K562 treated with DMSO at 1 percent for 12 hours (cell line): ENCODE data around the gene UBA3. TPM values are rescaled to one million over a fixed set of nuclear protein-coding genes. Genes with fewer than 3 reads are reported as not detected.

Source experiments
- total RNA-seq: library from RNA; unstranded; fragments of 300-600 nt; gene quantifications from 2 replicates; pipeline ENCODE4 v1.2.3, GENCODE V29; 2022; ENCODE audit not compliant: insufficient read depth

Gene UBA3
- 18.5 and 39.1 TPM in 2 replicates for total RNA-seq

DNA sequence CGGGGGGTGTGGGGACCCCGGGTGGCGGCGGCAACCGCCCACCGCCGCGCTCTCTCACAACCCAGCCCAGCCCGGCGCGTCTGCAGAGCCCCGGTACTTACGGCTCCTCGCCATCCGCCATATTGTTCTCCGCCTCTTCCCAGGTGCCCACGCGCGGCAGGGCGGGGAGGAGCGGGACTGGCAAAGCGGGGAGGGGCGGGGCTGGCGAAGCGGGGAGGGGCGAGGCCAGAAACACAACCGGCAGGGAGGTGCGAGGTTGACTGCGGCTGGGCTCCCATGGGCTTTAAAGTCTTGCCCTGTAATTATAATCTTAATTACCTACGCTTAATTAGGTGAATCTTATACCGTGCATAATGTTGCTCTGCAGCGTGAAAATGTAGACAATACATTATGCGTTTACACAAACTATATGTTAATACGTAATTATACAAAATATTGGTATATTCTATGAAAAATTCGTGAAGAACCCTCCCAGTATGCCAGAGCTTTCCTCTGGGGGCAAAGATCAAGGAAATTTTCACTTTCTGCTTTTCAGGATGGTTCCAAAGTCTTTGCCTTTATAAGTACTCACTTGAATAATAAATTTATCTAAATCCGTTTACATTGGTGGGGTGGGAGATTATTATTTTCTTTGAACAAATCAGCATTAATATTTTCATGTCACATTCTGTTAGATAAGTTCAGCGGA lies at the start of gene UBA3:
Gene UBA3 (minus strand): TSS at position 133 of the 688 bp plus-strand sequence. CDS start 12 bp downstream, at position 121.

DNA sequence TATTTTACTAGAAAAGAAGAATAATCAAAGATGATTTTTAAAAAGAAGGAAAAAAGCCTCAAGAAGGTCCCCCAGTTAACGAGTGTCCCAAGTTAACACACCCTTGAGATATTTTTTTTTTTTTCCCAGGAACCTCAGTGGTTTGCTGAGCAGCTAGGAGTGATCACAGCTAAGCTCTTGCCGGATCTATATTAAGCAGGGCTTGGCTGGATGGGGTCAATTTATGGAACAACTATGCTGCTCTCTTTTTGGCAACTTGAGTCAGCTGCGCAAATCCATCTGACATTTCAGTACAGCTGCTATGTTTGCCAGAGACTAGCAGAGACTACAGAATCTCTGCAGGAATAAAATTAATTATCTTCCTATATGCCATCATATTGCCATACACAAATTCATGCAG lies 42.2 kb upstream of the UBA3 start, which contains the start of gene LMOD3:
Gene LMOD3 (minus strand): TSS at position 193 of the 400 bp plus-strand sequence. CDS start 209 bp downstream, outside the sequence.

DNA sequence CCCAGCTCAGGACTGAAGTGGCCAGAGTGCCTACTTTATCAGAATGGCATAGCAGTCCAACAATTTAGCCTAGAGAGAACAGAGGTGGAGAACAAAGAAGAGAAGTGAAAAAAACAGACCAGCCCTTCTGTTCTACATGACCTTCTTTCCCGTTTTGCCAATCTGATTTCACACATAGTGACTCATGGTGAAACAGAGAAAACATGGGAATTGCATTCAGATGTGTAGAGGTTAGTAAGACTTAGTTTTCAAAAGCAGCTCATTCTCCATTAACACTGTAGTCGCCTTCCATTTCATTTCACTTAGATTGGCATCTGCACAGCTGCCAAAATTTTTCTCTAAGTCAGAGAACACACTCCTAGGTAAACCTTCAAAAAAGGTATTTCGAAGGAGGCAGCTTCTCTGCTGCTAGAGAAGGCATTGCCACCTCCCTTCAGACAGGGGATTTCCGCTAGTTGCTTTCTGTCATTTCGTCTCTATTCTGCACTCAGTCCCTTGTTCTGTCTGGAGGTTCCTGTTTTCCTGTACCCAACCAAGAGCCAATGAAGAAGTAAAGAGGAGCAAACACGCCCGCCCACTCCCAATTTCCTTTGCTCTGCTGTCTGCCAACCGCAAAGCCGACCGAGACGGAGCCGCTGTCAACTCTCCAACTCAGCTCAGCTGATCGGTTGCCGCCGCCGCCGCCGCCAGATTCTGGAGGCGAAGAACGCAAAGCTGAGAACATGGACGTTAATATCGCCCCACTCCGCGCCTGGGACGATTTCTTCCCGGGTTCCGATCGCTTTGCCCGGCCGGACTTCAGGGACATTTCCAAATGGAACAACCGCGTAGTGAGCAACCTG lies 4.4 kb upstream of the UBA3 start, which contains the start of gene ARL6IP5:
Gene ARL6IP5 (plus strand): TSS at position 612 of the 842 bp plus-strand sequence. CDS start 111 bp downstream, at position 723.

DNA sequence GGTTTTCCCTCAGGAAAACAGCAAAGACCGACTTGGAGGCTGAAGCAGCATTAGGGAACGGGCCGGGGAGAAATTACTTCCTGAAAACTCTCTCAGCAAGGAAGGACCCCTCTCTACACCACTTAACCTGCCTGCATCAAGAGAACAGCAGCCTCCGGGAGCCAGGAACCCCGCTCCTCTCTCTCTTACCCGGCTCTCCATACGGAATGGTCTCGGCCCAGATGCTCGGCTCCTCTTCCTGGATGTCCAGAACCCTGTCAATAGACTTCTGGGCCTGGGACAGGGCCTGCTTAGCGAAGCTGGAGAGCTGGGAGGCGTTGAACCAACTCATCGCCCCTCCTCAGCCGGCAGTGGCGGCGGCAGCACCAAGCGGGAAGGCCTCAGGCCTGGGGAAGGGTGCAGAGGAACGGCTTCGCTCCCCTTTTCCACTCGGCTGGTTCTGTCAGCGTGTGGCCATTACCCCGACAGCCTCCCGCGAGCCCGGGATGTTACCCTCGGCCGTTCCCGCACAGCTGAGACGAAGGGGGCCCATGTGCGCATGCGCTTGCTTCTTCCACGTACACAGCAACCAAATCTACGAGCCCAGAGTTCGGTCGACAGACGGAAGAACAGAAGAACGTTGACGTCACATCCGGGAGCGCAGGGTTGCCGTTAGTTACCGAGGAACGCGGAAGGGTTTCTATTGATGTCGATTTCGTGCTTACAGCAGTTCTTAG lies 28.3 kb downstream of the UBA3 start, which contains the start of gene TMF1:
Gene TMF1 (minus strand): TSS at position 578 of the 716 bp plus-strand sequence. CDS start 247 bp downstream, at position 331.

DNA sequence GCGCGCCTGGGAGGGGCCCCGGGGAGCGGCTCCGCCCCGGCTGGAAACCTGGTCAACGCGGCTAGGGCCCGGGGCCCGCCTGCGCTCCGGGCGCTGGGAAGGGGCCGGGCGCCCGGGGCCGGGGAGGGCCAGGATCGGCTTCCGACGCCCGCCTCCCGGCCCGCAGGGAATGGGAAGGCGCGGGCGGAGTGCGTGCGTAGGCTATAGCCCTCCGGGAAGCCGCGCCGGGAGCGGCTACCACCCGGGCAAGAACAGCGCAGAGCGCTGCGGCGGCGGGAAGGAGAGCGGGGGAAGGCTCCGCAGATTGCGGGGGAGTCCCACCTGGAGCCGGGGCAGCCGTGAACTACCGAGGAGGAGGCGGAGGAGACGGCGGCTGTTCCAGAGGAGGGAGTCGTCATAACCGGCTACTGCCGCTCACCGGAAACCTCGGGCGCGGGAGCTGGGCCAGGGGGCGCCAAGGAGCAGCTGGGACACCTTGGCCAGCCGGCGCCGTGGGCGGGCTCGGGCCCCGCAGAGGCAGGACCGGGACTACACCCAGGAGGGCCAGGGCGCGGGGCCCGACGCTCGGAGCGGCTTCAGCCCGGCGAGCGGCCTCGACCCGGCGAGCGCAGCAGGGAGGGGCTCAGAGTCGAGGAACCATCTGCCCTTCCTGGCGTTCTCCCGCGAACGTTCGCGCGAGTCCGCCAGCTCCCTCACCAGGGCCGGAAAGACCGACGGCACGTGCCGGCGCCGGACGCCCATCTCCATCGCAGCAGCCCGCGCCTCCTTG lies 66.7 kb downstream of the UBA3 start, which contains the start of gene EOGT:
Gene EOGT (minus strand): TSS at position 432 of the 769 bp plus-strand sequence. CDS start 3,838 bp downstream, outside the sequence.

Other genes with a start within 250 kb of the UBA3 start
- not detected in 2 replicates for gene TAFA4, start 147.8 kb downstream of the UBA3 start, total RNA-seq
- gene EOGT, start 66.7 kb downstream of the UBA3 start, total RNA-seq, result 1.5 and 4.3 TPM in 2 replicates
- gene TMF1, start 28.0 kb downstream of the UBA3 start, total RNA-seq, result 3.3 and 9.8 TPM in 2 replicates
- 21.3 and 35.7 TPM in 2 replicates for gene ARL6IP5, start 4.6 kb upstream of the UBA3 start, total RNA-seq
- 0.38 TPM in 1 of 2 replicates, not detected in the other for gene LMOD3, start 42.2 kb upstream of the UBA3 start, total RNA-seq